Esophagus (tissue), 2 donors: ENCODE data around the gene DOP1B. TPM values are rescaled to one million over a fixed set of nuclear protein-coding genes. Genes with fewer than 3 reads are reported as not detected.

ENCODE experiments used
- H3K27ac ChIP-seq, 2 donors: one replicate each; pipeline ENCODE4 v1.5.1; 2013; ENCODE audit warnings: low read depth in 2 of 2, mild to moderate bottlenecking in 2 of 2, inconsistent platforms in 1 of 2, low read length in 1 of 2, moderate library complexity in 1 of 2
- H3K27me3 ChIP-seq, 2 donors: one replicate each; pipeline ENCODE4 v1.6.1; 2013; ENCODE audit warnings: low read length in 2 of 2, control low read depth in 1 of 2, mild to moderate bottlenecking in 1 of 2; ENCODE audit not compliant: insufficient read depth in 2 of 2, control insufficient read depth in 1 of 2
- H3K36me3 ChIP-seq, 2 donors: one replicate each; pipeline ENCODE4 v1.6.1; 2013; ENCODE audit warnings: low read length in 1 of 2; ENCODE audit not compliant: control insufficient read depth in 2 of 2, insufficient read depth in 2 of 2
- H3K4me1 ChIP-seq, 2 donors: one replicate each; pipeline ENCODE4 v1.6.1; 2013; ENCODE audit warnings: low read length in 1 of 2; ENCODE audit not compliant: control insufficient read depth in 2 of 2, insufficient read depth in 2 of 2
- H3K4me3 ChIP-seq, 2 donors: one replicate each; pipeline ENCODE4 v1.5.1; 2013; ENCODE audit warnings: low read length in 2 of 2, mild to moderate bottlenecking in 2 of 2, low read depth in 1 of 2, moderate library complexity in 1 of 2
- H3K9me3 ChIP-seq, 2 donors: one replicate each; pipeline ENCODE4 v1.6.1; 2013; ENCODE audit warnings: mild to moderate bottlenecking in 2 of 2, low read depth in 1 of 2, low read length in 1 of 2, moderate library complexity in 1 of 2; ENCODE audit not compliant: control insufficient read depth in 2 of 2, insufficient read depth in 1 of 2
- WGBS, 2 donors: extraction: QIAGEN DNeasy Blood & Tissue Kit; methylation state at CpG; one replicate each; pipeline ENCODE4 v1.1.7; 2013; 5-methylcytosine and 5-hydroxymethylcytosine counted together
- polyA plus RNA-seq, 2 donors: library from polyadenylated mRNA; stranded (reverse); fragments of 200-250 nt; gene quantifications; one replicate each; pipeline ENCODE4 v1.2.3, GENCODE V29; 2013
- donor health status: healthy with polysubstance abuse.
- donor health status: Bipolar disorder and iron deficiency.

Gene DOP1B
- polyA plus RNA-seq, 2 donors, result 9.2 to 13.2 TPM

DNA sequence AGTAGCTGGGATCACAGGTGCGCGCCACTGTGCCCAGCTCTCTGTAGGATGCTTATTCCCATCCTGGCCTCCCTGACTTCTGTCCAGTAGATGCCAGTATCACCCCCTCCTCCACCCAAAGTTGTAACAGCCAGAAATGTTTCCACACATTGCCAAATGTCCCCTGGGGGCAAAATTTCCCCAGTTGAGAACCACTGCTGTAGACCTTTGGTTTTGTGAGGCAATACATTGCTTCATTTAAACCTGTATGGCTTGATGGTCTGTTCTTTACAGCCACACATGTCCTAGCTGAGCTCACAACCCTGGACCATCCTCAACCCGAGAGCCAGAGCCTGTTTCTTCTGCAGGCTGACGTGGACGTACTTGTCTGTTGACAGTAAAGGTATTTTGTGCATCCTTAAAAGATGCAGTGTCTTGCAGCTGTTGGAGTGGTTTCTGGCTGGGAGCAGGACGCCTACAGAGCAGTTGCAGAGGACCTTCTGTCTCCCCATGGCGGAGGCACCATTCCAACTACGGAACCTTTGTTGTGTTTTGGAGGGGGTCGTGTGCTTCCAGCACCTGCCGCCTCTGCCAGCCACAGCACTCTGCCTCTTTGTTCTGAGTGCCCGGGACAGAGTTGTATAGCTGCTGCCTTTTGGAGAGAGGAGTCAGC lies 26.6 kb downstream of the DOP1B start:
- H3K4me1 ChIP-seq, result peaks cover 0 to 17% of the 10 kb centered on the region in 2 donors
- peaks cover 0 to 2% of the 10 kb centered on the region in 2 donors for H3K9me3 ChIP-seq
- no peaks in the 10 kb centered on the region for H3K27me3 ChIP-seq
- 91 to 95% methylated on average over 11 of the region's 11 CpGs for WGBS, 2 donors
- H3K27ac ChIP-seq, result no peak overlapping the region
- H3K36me3 ChIP-seq, result peaks cover 0 to 10% of the 10 kb centered on the region in 2 donors
- H3K4me3 ChIP-seq, result no peak overlapping the region

DNA sequence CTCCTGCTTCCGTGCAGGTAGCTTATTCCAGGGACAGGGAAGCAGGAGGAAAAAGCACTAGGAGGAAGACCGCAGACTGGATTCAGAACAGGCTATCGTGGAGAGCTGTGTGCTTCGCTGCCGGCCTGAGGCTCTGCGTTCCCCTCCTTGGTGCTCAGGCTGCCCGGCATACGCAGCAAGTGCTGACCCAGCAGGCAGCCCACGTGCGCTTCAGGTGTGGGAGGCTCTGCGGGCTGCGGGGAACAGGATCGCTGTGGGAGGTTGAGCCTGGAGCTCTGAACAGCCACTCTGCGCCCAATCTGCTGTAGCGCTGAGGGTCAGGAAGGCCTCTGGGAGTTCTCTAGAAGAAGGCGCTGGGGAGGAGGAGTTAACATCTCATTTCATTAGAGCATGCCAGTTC lies 27.9 kb downstream of the DOP1B start:
- H3K4me1 ChIP-seq, result peaks cover 0 to 17% of the 10 kb centered on the region in 2 donors
- no peaks in the 10 kb centered on the region for H3K27me3 ChIP-seq
- WGBS, 2 donors, result 90 to 92% methylated on average over 16 of the region's 16 CpGs
- no peak overlapping the region for H3K27ac ChIP-seq
- no peak overlapping the region for H3K4me3 ChIP-seq
- H3K9me3 ChIP-seq, result peaks cover 0 to 2% of the 10 kb centered on the region in 2 donors
- H3K36me3 ChIP-seq, result peaks cover 0 to 10% of the 10 kb centered on the region in 2 donors

DNA sequence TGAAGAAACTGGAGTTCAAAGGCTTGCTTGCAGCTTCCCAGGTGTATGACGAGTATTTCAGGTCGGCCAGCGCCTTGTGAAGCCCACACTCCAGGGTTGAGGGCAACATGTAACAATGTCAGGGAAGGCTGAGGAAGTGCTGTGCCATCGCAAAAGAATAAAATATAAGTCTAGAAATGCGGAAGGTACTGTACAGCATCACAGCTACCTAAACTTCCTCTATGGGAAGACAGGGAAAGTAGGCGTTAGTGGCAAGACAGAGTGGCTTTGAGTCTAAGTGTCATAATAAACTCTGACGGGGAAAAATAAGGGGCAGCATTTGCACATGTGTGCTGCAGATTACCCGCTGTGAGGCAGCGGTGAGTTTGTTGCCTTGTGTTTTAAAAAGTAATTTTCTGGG lies 28.9 kb downstream of the DOP1B start:
- H3K4me1 ChIP-seq, result peaks cover 0 to 17% of the 10 kb centered on the region in 2 donors
- H3K36me3 ChIP-seq, result peaks cover 0 to 10% of the 10 kb centered on the region in 2 donors
- H3K27me3 ChIP-seq, result no peaks in the 10 kb centered on the region
- WGBS, 2 donors, result 88 to 93% methylated on average over 9 of the region's 9 CpGs
- H3K27ac ChIP-seq, result no peak overlapping the region
- H3K9me3 ChIP-seq, result peaks cover 0 to 2% of the 10 kb centered on the region in 2 donors
- no peak overlapping the region for H3K4me3 ChIP-seq

DNA sequence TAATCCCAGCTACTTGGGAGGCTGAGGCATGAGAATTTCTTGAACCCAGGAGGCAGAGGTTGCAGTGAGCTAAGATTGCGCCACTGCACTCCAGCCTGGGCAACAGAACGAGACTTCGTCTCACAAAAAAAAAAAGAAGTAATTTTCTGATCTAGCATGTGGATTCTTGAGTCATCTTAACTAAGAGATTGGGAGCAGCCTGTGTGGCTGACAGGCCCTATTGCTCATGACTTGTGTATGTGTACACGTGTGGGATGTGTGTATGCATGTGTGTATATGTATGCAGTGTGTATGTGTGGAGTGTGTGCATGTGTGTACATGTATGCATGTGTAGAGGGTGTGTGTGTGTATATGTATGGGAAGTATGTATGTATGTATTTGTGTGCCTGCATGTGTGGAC lies 29.5 kb downstream of the DOP1B start:
- Histone ChIP-seq H3K4me3 (no peak overlapping the region), H3K27ac (no peak overlapping the region), H3K36me3 (peaks cover 0 to 10% of the 10 kb centered on the region in 2 donors), H3K4me1 (peaks cover 0 to 17% of the 10 kb centered on the region in 2 donors), H3K27me3 (no peaks in the 10 kb centered on the region), H3K9me3 (peaks cover 0 to 2% of the 10 kb centered on the region in 2 donors)
- 86 to 93% methylated on average over 4 of the region's 4 CpGs for WGBS, 2 donors

DNA sequence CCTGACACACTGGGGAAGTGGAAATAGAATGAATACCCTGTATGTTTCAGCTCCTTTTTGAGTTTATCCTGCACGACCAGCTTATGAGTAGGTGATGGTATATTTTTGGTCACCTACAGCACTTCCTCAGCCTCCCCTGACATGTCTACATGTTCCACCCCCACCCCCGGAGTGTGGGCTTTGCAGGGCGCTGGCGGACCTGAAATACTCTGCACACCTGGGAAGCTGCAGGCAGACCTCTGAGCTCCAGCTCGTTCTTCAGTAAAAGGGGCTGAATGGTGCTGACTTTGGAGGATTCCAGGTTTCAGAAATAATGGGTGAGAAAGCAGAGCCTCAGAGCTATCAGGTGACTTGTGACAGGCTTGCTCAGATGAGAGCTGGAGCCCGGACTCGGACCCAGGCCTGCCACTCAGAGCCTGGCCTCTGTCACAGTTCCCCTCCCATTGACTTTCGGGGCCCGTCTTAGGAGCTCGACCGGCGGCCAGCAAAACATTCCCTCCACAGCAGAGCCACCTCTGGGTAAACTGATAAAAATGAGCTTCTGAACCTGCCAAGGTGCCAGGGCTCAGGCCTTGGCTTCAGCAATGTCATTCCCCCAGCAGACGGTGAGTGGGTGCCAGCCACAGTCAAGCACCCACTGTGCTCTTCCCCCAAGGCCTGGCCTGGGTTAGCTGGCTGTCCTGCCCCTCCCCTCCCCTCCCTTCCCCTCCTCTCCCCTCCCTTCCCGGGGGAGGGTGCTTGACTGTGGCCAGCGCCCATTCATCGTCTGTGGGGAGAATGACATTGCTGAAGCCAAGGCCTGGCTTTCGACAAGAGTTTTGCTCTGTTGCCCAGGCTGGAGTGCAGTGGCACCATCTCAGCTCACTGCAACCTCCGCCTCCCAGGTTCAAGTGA lies 30.1 kb downstream of the DOP1B start:
- H3K27ac ChIP-seq, result peak overlapping the region; percentile 4 to 40
- 81 to 86% methylated on average over 15 to 18 of the region's 18 CpGs for WGBS, 2 donors

DNA sequence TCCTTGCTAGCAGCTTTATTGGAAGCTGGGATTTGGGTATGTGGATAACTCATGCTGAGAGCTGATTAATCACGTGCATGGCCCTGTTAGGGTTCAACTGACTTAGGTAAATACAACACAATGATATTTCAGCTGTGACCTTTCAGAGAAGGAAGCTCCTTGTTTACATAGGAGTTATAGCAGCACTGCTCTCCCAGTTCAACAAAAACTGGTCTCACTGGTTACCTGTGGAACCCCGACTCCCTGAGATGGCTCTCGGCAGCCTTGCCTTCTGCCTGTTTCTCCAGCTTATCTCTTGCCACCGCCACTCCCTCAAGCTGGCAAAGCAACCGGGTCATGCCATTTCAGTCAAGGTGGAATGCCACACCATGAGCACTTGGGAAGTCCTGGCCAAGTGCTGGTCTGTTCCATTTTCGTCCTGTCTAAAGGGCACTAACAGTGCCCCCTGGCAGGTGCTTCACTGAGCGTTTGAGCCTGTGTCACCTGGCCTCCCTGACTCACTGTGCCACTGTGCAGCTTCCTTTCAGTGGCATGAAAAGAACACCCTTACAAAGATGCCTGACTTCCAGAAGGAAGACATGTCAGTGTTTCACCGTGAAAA lies 31.6 kb downstream of the DOP1B start:
- 34 to 41% methylated on average over 8 of the region's 8 CpGs for WGBS, 2 donors
- Histone ChIP-seq H3K4me1 (peaks cover 0 to 13% of the 10 kb centered on the region in 2 donors), H3K4me3 (no peak overlapping the region), H3K9me3 (no peaks in the 10 kb centered on the region), H3K27ac (peak overlapping the region; percentile 85 to 98), H3K36me3 (peaks cover 0 to 8% of the 10 kb centered on the region in 2 donors), H3K27me3 (no peaks in the 10 kb centered on the region)

More for the DNA sequence above, 30.1 kb downstream of the DOP1B start:
- Histone ChIP-seq H3K27me3 (no peaks in the 10 kb centered on the region), H3K4me3 (no peak overlapping the region), H3K4me1 (peaks cover 0 to 13% of the 10 kb centered on the region in 2 donors), H3K9me3 (no peaks in the 10 kb centered on the region), H3K36me3 (peaks cover 0 to 10% of the 10 kb centered on the region in 2 donors)

DNA sequence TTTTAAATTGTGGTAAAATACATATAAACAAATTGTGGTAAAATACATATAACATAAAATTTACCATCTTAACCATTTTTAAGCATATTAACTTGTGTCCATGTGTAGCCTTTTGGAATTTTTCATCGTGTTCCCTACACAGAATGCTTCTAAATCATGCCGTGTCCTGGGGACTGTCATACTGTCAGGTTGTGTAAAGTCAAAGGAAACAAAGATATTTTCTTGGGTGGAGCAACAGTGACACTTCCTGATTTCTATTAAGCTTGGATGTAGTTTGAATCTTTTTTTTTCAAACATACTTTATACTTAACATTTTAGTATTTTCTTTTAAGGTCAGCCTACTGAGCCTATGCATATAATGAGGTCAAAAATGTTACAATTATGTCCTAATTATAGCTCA lies 32.3 kb downstream of the DOP1B start:
- peak overlapping the region; percentile 20 to 79 for H3K27ac ChIP-seq
- no peaks in the 10 kb centered on the region for H3K27me3 ChIP-seq

DNA sequence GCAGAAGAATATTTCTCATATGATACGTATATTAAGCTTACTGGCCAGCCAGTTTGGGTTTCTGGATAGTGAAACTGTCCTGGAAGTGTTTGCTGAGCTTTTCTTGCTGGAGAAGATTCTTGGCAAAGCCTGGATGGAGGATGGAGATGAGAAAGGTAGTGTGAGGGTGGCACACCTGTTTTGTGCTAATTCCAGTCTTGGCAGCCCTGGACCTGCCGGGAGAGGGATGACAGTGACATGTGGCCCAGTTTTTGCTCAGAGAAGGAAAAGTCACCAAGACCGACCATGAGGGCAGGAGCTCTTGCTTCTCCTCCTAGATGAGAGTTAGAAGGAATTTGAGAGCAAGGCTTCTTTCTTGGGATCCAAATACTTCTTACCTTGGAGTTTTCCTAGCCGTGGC lies 34.1 kb downstream of the DOP1B start:
- Histone ChIP-seq H3K27me3 (no peaks in the 10 kb centered on the region), H3K4me3 (no peak overlapping the region), H3K9me3 (no peaks in the 10 kb centered on the region), H3K36me3 (no peaks in the 10 kb centered on the region), H3K4me1 (peaks cover 3 to 10% of the 10 kb centered on the region in 2 donors), H3K27ac (peak overlapping the region; percentile 35 to 62)
- WGBS, 2 donors, result 80 to 81% methylated on average over 4 of the region's 4 CpGs

More for the DNA sequence above, 32.3 kb downstream of the DOP1B start:
- 30 to 32% methylated on average over 2 of the region's 2 CpGs for WGBS, 2 donors
- H3K4me3 ChIP-seq, result no peak overlapping the region
- H3K36me3 ChIP-seq, result peaks cover 0 to 5% of the 10 kb centered on the region in 2 donors
- H3K4me1 ChIP-seq, result peaks cover 0 to 10% of the 10 kb centered on the region in 2 donors
- no peaks in the 10 kb centered on the region for H3K9me3 ChIP-seq

DNA sequence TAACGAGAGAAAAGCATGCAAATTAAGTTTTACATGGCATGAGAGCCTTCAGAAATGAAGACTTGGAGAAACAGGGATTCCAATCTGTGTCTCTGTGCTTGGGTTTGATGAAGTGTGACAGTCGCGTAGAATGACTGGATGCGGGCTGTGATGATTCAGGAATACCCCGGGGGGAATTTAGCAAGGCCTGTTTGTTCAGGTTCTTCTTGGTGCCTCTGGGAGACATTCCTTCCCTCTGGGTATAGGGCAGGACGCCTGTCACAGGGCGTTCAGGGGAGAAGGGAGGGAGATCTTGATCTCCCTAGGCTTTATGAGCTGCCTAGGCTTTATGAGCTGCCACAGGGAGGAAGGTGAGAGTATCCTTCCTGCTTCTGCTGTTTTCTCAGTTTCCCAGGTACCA lies 36.6 kb downstream of the DOP1B start:
- no peaks in the 10 kb centered on the region for H3K9me3 ChIP-seq
- WGBS, 2 donors, result 58 to 73% methylated on average over 7 of the region's 7 CpGs
- H3K36me3 ChIP-seq, result no peaks in the 10 kb centered on the region
- H3K27me3 ChIP-seq, result no peaks in the 10 kb centered on the region
- H3K4me1 ChIP-seq, result peaks cover 0 to 3% of the 10 kb centered on the region in 2 donors
- no peak overlapping the region for H3K4me3 ChIP-seq
- peak overlapping the region; percentile 43 to 84 for H3K27ac ChIP-seq
